Melanocyte of skin (primary cell): ENCODE data around the gene TIMMDC1. TPM values are rescaled to one million over a fixed set of nuclear protein-coding genes. Genes with fewer than 3 reads are reported as not detected.

Experiments used
- total RNA-seq, 2 donors: library from RNA; depleted of rRNA; stranded (reverse); fragments of >200 nt; gene quantifications; 2 replicates each; pipeline ENCODE4 v1.2.3, GENCODE V29; 2012

TIMMDC1 gene, protein sequence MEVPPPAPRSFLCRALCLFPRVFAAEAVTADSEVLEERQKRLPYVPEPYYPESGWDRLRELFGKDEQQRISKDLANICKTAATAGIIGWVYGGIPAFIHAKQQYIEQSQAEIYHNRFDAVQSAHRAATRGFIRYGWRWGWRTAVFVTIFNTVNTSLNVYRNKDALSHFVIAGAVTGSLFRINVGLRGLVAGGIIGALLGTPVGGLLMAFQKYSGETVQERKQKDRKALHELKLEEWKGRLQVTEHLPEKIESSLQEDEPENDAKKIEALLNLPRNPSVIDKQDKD
- 10 to 100 TPM; 76.7 to 89.2 TPM for total RNA-seq

GRCh38 chr3:119498186-119499011 lies at the start of gene TIMMDC1:
Gene TIMMDC1, plus strand, starts transcription at chr3:119498547. Its CDS starts 187 bp downstream, at chr3:119498734.

DNA sequence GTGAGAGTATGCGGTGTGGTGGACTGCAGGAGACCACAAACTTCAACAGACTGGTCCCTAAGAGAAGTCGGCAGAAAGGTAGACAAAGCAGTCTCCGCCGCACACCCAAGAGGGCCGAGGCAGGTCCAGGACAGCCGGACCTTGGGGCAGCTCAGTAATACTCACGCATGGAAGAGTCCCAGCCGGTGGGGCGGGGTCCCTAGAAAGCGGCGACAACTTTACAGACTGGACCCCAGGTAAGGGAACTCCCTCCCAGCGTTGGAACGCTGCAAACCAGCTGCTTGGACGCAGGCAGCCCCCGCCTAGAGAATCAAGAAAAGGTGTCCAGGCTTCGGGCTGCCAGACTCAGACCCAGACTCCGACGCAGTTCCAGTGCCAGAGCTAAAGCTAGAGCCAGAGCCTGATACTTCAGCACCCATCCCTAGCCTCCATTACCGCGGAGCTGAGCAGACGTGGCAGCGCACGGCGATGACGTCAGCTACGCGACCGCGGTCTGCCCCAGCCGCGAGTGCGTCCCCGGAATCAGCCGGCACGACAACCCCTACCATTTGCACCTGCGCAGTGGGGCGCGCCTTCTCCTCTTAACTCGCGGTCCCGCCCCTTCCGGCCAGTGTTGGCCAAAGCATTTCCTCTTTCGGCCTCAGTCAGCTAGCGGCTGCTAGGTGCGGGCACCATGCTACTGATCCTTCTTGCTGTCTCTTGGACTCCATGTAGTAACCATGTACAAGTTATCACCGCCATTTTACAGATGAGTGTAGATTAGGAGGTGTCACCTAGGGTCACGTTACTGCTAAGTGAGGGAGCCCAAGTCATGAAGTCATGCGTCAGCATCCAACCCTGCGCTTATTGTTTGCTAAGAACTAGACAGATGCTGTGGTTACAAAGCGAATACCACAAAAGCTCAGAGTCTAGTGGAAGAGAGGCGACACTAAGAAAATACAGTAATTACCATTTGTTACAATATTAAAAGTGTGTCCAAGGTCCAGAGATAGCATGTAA lies 34.9 kb upstream of the TIMMDC1 start, which contains the start of gene TMEM39A:
TMEM39A (minus strand) TSS at position 445 of the 999 bp plus-strand sequence. CDS start 1,541 bp downstream, outside the sequence.

GRCh38 chr3:119559441-119559963 lies 61.2 kb downstream of the TIMMDC1 start, which contains the start of gene CD80:
Gene CD80, minus strand, starts transcription at chr3:119559614. Its CDS starts 1,886 bp downstream, at chr3:119557728.

Other genes with a start within 250 kb of the TIMMDC1 start
- 10 to 100 TPM in 1 of 2 donors, 1 to 10 TPM in 1; 10.0 to 21.0 TPM for gene ARHGAP31, start 204.2 kb upstream of the TIMMDC1 start, total RNA-seq
- gene TMEM39A, start 34.9 kb upstream of the TIMMDC1 start, total RNA-seq, result 10 to 100 TPM; 25.1 to 32.0 TPM
- 10 to 100 TPM; 15.1 to 16.3 TPM for gene POGLUT1, start 29.6 kb upstream of the TIMMDC1 start, total RNA-seq
- gene CD80, start 61.1 kb downstream of the TIMMDC1 start, total RNA-seq, result not detected
- gene ADPRH, start 80.9 kb downstream of the TIMMDC1 start, total RNA-seq, result 1 to 10 TPM; 7.9 to 9.7 TPM
- gene PLA1A, start 99.3 kb downstream of the TIMMDC1 start, total RNA-seq, result 10 to 100 TPM; 10.7 to 65.6 TPM
- gene POPDC2, start 162.0 kb downstream of the TIMMDC1 start, total RNA-seq, result 1 to 10 TPM in 1 of 2 donors, not detected in 1; 1.4 TPM
- gene COX17, start 178.9 kb downstream of the TIMMDC1 start, total RNA-seq, result 10 to 100 TPM; 23.1 to 32.0 TPM
- 1 to 10 TPM in 1 of 2 donors, under 1 TPM in 1; 0.69 to 2.0 TPM for gene CFAP91, start 204.5 kb downstream of the TIMMDC1 start, total RNA-seq